Measurements from ENCODE around the gene NHLH2. TPM values are rescaled to one million over a fixed set of nuclear protein-coding genes. Genes with fewer than 3 reads are reported as not detected.

Gene NHLH2
- not detected for total RNA-seq

GRCh38 chr1:115840605-115841460, at the start of gene NHLH2:
Gene NHLH2, minus strand, starts transcription at chr1:115841126. Its CDS starts 2,754 bp downstream, at chr1:115838372.
- Mint-ChIP-seq H3K4me1 (ENCODE audit: low read depth) (peaks cover 6% of the 10 kb centered on the region), H3K36me3 (ENCODE audit: insufficient read depth) (no peaks in the 10 kb centered on the region), H3K27me3 (ENCODE audit: low read depth) (peaks cover 56% of the 10 kb centered on the region), H3K4me3 (no peak within 1 kb of the TSS), H3K9me3 (no peaks in the 10 kb centered on the region)
- ATAC-seq (no peak), DNase-seq (no peak)

DNA sequence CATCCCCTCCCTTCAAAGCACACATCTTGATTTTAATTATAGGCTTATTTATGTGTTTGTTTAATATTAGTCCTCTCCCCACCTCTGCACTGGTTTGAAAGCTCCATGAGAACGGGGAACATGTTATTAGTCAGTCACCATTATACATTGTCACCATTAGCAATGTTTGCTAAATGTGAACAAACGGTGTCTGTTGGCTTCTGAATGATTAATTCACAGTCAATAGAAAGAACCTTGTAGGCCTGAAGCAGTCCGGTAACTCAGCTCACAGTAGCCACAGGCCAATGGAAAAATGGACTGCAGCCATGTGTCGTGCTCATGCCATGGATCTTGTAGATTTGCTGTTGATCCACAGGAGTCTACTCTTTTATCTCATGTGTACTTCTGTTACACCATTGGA, 49.7 kb upstream of the NHLH2 start:
- ATAC-seq (no peak), DNase-seq (no peak)
- no peaks in the 10 kb centered on the region for H3K4me1 Mint-ChIP-seq (ENCODE audit: low read depth)
- H3K27me3 Mint-ChIP-seq (ENCODE audit: low read depth), result no peaks in the 10 kb centered on the region
- H3K36me3 Mint-ChIP-seq (ENCODE audit: insufficient read depth), result no peaks in the 10 kb centered on the region
- H3K9me3 Mint-ChIP-seq, result no peaks in the 10 kb centered on the region
- H3K4me3 Mint-ChIP-seq, result no peak overlapping the region

GRCh38 chr1:115888976-115889375, 48.0 kb upstream of the NHLH2 start:
- Mint-ChIP-seq H3K9me3 (no peaks in the 10 kb centered on the region), H3K27me3 (ENCODE audit: low read depth) (peaks cover under 1% of the 10 kb centered on the region), H3K4me3 (no peak overlapping the region), H3K36me3 (ENCODE audit: insufficient read depth) (no peaks in the 10 kb centered on the region), H3K4me1 (ENCODE audit: low read depth) (no peaks in the 10 kb centered on the region)
- DNase-seq (no peak), ATAC-seq (no peak)

DNA sequence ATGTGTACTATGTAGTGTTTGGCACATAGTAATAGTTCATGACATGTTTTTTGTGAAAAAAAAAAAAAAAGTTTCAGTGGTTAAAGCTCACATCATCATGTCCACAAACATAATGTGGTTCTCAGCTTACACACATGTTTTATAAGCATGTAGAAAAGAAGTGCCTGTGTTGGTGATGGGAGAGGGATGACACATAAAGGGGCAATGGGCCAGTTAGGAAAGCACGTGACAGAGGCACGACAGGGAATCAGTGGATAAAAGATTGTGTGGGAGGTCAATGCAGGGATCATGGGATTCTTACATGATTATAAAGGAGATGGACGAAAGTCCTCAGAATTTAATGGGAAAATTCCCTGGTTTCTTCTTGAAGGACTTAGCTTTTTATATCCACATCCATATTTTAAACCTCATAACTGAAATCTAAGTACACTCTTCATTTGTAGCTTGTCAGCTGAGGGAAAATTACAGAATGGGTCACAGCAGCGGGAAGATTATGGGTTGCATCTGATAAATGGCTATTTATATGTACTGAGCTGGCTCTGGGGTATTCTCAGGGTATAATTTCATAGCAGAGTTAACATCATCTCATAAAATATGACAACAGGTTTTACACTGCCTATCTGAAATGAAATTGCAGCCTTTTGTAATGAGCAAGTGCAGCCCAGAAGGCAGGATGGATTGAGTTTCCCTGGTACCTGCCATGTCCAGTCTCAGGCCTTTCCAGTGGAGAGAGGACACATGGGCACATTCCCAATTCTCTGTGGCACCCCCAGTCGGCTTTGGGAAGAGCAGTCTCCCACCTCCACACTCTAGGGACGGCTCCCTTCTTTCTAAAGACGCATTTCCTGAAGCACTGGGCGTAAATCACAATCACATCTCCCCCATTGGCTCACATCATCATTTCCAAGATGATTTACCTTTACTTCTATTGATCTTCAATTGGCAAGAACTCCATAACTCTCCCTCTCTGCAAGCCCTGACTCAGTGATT, 42.3 kb upstream of the NHLH2 start:
- ATAC-seq (no peak), DNase-seq (no peak)
- no peak overlapping the region for H3K4me3 Mint-ChIP-seq
- no peaks in the 10 kb centered on the region for H3K9me3 Mint-ChIP-seq
- no peaks in the 10 kb centered on the region for H3K4me1 Mint-ChIP-seq (ENCODE audit: low read depth)
- no peaks in the 10 kb centered on the region for H3K36me3 Mint-ChIP-seq (ENCODE audit: insufficient read depth)
- peaks cover 14% of the 10 kb centered on the region for H3K27me3 Mint-ChIP-seq (ENCODE audit: low read depth)

GRCh38 chr1:115880981-115881672, 40.2 kb upstream of the NHLH2 start:
- Mint-ChIP-seq H3K36me3 (ENCODE audit: insufficient read depth) (no peaks in the 10 kb centered on the region), H3K4me1 (ENCODE audit: low read depth) (no peaks in the 10 kb centered on the region), H3K27me3 (ENCODE audit: low read depth) (peaks cover 19% of the 10 kb centered on the region), H3K4me3 (no peak overlapping the region), H3K9me3 (no peaks in the 10 kb centered on the region)
- ATAC-seq, result no peak
- DNase-seq, result no peak

GRCh38 chr1:115879977-115880376, 39.1 kb upstream of the NHLH2 start:
- H3K27me3 Mint-ChIP-seq (ENCODE audit: low read depth), result peaks cover 19% of the 10 kb centered on the region
- ATAC-seq (no peak), DNase-seq (no peak)
- no peak overlapping the region for H3K4me3 Mint-ChIP-seq
- no peaks in the 10 kb centered on the region for H3K36me3 Mint-ChIP-seq (ENCODE audit: insufficient read depth)
- no peaks in the 10 kb centered on the region for H3K9me3 Mint-ChIP-seq
- no peaks in the 10 kb centered on the region for H3K4me1 Mint-ChIP-seq (ENCODE audit: low read depth)

DNA sequence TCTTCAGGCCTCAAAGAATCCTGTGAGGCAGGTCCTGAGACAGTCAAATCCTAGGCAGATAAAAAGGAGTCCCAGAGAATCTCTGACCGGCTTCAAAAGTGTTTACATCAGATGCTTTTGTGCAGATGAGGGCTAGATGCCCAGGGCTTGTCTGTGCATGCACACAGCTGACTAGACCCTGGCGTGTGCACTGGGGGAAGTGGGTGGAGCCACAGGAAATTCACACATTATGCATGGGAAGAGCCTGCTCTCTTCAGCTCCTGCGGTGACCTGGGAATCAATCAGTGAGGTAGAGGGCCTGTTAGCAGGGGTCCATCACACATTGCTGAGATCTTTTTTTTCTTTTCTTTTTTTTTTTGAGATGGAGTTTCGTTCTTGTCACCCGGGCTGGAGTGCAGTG, 36.6 kb upstream of the NHLH2 start:
- Mint-ChIP-seq H3K9me3 (no peaks in the 10 kb centered on the region), H3K4me1 (ENCODE audit: low read depth) (no peaks in the 10 kb centered on the region), H3K4me3 (no peak overlapping the region), H3K36me3 (ENCODE audit: insufficient read depth) (no peaks in the 10 kb centered on the region), H3K27me3 (ENCODE audit: low read depth) (peaks cover 21% of the 10 kb centered on the region)
- DNase-seq (no peak), ATAC-seq (no peak)

DNA sequence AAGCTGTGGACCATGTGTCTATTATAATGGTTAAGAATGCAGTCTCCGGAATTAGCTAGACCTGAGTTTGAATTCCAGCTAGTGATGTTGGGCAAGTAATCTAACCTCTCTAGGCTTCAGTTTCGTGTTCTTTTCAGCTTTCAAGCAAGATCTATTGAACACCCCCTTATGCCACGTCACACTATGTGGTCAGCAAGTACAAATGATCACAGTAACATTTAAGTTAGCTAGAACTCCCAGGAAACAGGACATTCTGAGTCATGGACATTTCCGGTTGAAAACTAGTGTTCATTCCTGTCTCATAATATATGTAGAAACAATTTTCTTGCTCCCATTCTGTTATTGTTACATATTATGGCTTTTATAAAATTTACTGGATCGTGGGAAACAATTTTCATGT, 34.0 kb upstream of the NHLH2 start:
- ATAC-seq (no peak), DNase-seq (no peak)
- Mint-ChIP-seq H3K9me3 (no peaks in the 10 kb centered on the region), H3K27me3 (ENCODE audit: low read depth) (peaks cover 18% of the 10 kb centered on the region), H3K4me1 (ENCODE audit: low read depth) (no peaks in the 10 kb centered on the region), H3K36me3 (ENCODE audit: insufficient read depth) (no peaks in the 10 kb centered on the region), H3K4me3 (no peak overlapping the region)

- H3K36me3 Mint-ChIP-seq (ENCODE audit: insufficient read depth), result no peaks in the 10 kb centered on the region
- no peaks in the 10 kb centered on the region for H3K9me3 Mint-ChIP-seq
- H3K4me1 Mint-ChIP-seq (ENCODE audit: low read depth), result no peaks in the 10 kb centered on the region
- peaks cover 18% of the 10 kb centered on the region for H3K27me3 Mint-ChIP-seq (ENCODE audit: low read depth)
- DNase-seq (no peak), ATAC-seq (no peak)
- H3K4me3 Mint-ChIP-seq, result no peak overlapping the region
Measured at GRCh38 chr1:115874497-115874896, 33.6 kb upstream of the NHLH2 start.

- Mint-ChIP-seq H3K27me3 (ENCODE audit: low read depth) (peaks cover 20% of the 10 kb centered on the region), H3K4me1 (ENCODE audit: low read depth) (no peaks in the 10 kb centered on the region), H3K36me3 (ENCODE audit: insufficient read depth) (no peaks in the 10 kb centered on the region), H3K9me3 (no peaks in the 10 kb centered on the region), H3K4me3 (no peak overlapping the region)
- ATAC-seq (no peak), DNase-seq (no peak)
Measured at GRCh38 chr1:115873184-115873583, 32.3 kb upstream of the NHLH2 start.

- no peaks in the 10 kb centered on the region for H3K9me3 Mint-ChIP-seq
- H3K4me1 Mint-ChIP-seq (ENCODE audit: low read depth), result no peaks in the 10 kb centered on the region
- H3K27me3 Mint-ChIP-seq (ENCODE audit: low read depth), result peaks cover 13% of the 10 kb centered on the region
- DNase-seq (no peak), ATAC-seq (no peak)
- H3K4me3 Mint-ChIP-seq, result no peak overlapping the region
- H3K36me3 Mint-ChIP-seq (ENCODE audit: insufficient read depth), result no peaks in the 10 kb centered on the region
Measured at GRCh38 chr1:115869064-115869463, 28.1 kb upstream of the NHLH2 start.

- DNase-seq (no peak), ATAC-seq (no peak)
- Mint-ChIP-seq H3K4me1 (ENCODE audit: low read depth) (no peaks in the 10 kb centered on the region), H3K27me3 (ENCODE audit: low read depth) (peaks cover 24% of the 10 kb centered on the region), H3K9me3 (no peaks in the 10 kb centered on the region), H3K4me3 (no peak overlapping the region), H3K36me3 (ENCODE audit: insufficient read depth) (no peaks in the 10 kb centered on the region)
Measured at GRCh38 chr1:115867216-115867615, 26.3 kb upstream of the NHLH2 start.

GRCh38 chr1:115865704-115866380, 24.9 kb upstream of the NHLH2 start:
- Mint-ChIP-seq H3K4me1 (ENCODE audit: low read depth) (no peaks in the 10 kb centered on the region), H3K9me3 (no peaks in the 10 kb centered on the region)

DNA sequence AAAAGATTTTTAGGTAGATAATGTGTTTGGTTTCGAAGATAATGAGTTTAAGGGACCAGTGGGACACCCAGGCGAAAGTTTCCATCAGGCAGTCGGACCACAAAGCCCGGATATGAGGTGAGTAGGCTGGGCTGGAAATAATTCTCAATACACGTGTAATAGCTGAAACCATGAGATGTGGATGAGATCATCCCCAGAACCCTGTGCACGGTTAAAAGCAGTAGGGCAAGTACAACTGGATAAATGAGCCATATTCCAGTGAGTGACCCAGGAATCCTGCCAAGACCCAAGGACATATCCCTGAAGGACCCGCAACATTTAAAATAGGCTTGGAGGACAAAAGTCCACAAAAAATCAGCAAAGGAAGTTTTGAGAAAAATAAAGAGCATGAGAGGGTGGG, 21.5 kb upstream of the NHLH2 start:
- peaks cover 33% of the 10 kb centered on the region for H3K27me3 Mint-ChIP-seq (ENCODE audit: low read depth)
- no peaks in the 10 kb centered on the region for H3K4me1 Mint-ChIP-seq (ENCODE audit: low read depth)
- no peak overlapping the region for H3K4me3 Mint-ChIP-seq
- no peaks in the 10 kb centered on the region for H3K36me3 Mint-ChIP-seq (ENCODE audit: insufficient read depth)
- DNase-seq, result no peak
- no peak for ATAC-seq
- H3K9me3 Mint-ChIP-seq, result no peaks in the 10 kb centered on the region

More at GRCh38 chr1:115865704-115866380, 24.9 kb upstream of the NHLH2 start:
- no peak overlapping the region for H3K4me3 Mint-ChIP-seq
- H3K36me3 Mint-ChIP-seq (ENCODE audit: insufficient read depth), result no peaks in the 10 kb centered on the region
- no peak for DNase-seq
- no peak for ATAC-seq
- H3K27me3 Mint-ChIP-seq (ENCODE audit: low read depth), result peaks cover 31% of the 10 kb centered on the region

Data from activated T-cell treated with anti-CD3 and anti-CD28 coated beads, Interleukin-2, amount 50 U/mL, for 4 hours (primary cell).